ENCODE measurements around the gene ZEB2. TPM values are rescaled to one million over a fixed set of nuclear protein-coding genes. Genes with fewer than 3 reads are reported as not detected.

ZEB2 gene
- total and polyA plus RNA-seq, 5 donors from 2014 or later = 0.23 to 18.1 (median 0.41) TPM; not detected in 1

- no peak for ATAC-seq (ENCODE audit: low read depth in 2 of 2)
- Histone ChIP-seq H3K4me3 (ENCODE audit: low read depth, low read length) (no peak overlapping the region), H3K27ac (ENCODE audit: insufficient read depth, low read length, poor library complexity, severe bottlenecking) (no peak overlapping the region), H3K9me3 (ENCODE audit: control insufficient read depth in 2 of 2, low read length in 2 of 2) (no peaks in the 10 kb centered on the region), H3K4me1 (ENCODE audit: control insufficient read depth, insufficient read depth, low read length, poor library complexity, severe bottlenecking) (no peaks in the 10 kb centered on the region), H3K36me3 (ENCODE audit: control insufficient read depth, insufficient read depth, low read length) (no peaks in the 10 kb centered on the region), H3K27me3 (ENCODE audit: control insufficient read depth, insufficient read depth, low read length) (peaks cover 14% of the 10 kb centered on the region)
- Mint-ChIP-seq H3K27ac (no peak overlapping the region), H3K4me1 (no peaks in the 10 kb centered on the region), H3K27me3 (peaks cover 30% of the 10 kb centered on the region), H3K4me3 (no peak overlapping the region), H3K36me3 (no peaks in the 10 kb centered on the region), H3K9me3 (no peaks in the 10 kb centered on the region)
- DNase-seq = no peak
Measured at GRCh38 chr2:144504218-144504641, 15.7 kb downstream of the ZEB2 start.

DNA sequence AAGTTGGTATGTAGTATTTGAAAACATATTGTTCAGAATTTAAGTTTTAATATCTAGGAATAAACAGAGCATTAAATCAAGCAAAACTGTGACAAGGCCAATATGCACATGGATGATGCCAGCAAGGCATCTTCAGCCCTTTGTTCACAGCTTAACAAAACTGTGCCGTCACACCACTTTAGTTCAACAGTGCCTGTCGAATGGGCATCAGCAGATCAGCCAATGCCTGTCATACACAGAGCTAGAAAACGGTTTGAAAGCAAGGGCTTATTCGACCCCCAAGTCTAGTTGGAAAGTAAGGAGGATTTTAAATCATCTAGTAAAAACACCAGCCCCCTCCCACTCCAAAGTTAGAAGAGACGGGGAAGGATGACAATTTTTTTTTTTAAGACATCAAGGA lies 16.7 kb downstream of the ZEB2 start:
- no peak for DNase-seq
- Histone ChIP-seq H3K4me3 (ENCODE audit: low read depth, low read length) (no peak overlapping the region), H3K27ac (ENCODE audit: insufficient read depth, low read length, poor library complexity, severe bottlenecking) (no peak overlapping the region), H3K4me1 (ENCODE audit: control insufficient read depth, insufficient read depth, low read length, poor library complexity, severe bottlenecking) (no peaks in the 10 kb centered on the region), H3K9me3 (ENCODE audit: control insufficient read depth in 2 of 2, low read length in 2 of 2) (no peaks in the 10 kb centered on the region), H3K36me3 (ENCODE audit: control insufficient read depth, insufficient read depth, low read length) (no peaks in the 10 kb centered on the region), H3K27me3 (ENCODE audit: control insufficient read depth, insufficient read depth, low read length) (peaks cover 12% of the 10 kb centered on the region)
- H3K36me3 Mint-ChIP-seq = no peaks in the 10 kb centered on the region
- no peak for ATAC-seq (ENCODE audit: low read depth in 2 of 2)
- H3K27me3 Mint-ChIP-seq = peaks cover 25% of the 10 kb centered on the region
- H3K4me3 Mint-ChIP-seq = no peak overlapping the region
- H3K27ac Mint-ChIP-seq = no peak overlapping the region
- no peaks in the 10 kb centered on the region for H3K9me3 Mint-ChIP-seq
- no peaks in the 10 kb centered on the region for H3K4me1 Mint-ChIP-seq

- no peaks in the 10 kb centered on the region for H3K4me1 Mint-ChIP-seq
Measured at GRCh38 chr2:144502369-144502768, 17.6 kb downstream of the ZEB2 start.

GRCh38 chr2:144501627-144502026 lies 18.3 kb downstream of the ZEB2 start:
- H3K9me3 ChIP-seq (ENCODE audit: control insufficient read depth in 2 of 2, low read length in 2 of 2) = no peaks in the 10 kb centered on the region
- no peak overlapping the region for H3K27ac ChIP-seq (ENCODE audit: insufficient read depth, low read length, poor library complexity, severe bottlenecking)
- Mint-ChIP-seq H3K27ac (no peak overlapping the region), H3K4me3 (no peak overlapping the region), H3K4me1 (peaks cover 0 to 3% (median 0%) of the 10 kb centered on the region in 4 donors), H3K9me3 (no peaks in the 10 kb centered on the region), H3K36me3 (no peaks in the 10 kb centered on the region), H3K27me3 (peaks cover 20% of the 10 kb centered on the region)
- H3K36me3 ChIP-seq (ENCODE audit: control insufficient read depth, insufficient read depth, low read length) = no peaks in the 10 kb centered on the region
- H3K4me3 ChIP-seq (ENCODE audit: low read depth, low read length) = no peak overlapping the region
- H3K27me3 ChIP-seq (ENCODE audit: control insufficient read depth, insufficient read depth, low read length) = peaks cover 12% of the 10 kb centered on the region
- ATAC-seq (ENCODE audit: low read depth in 2 of 2) = no peak
- no peaks in the 10 kb centered on the region for H3K4me1 ChIP-seq (ENCODE audit: control insufficient read depth, insufficient read depth, low read length, poor library complexity, severe bottlenecking)
- no peak for DNase-seq

More at GRCh38 chr2:144502369-144502768, 17.6 kb downstream of the ZEB2 start:
- Histone ChIP-seq H3K4me3 (ENCODE audit: low read depth, low read length) (no peak overlapping the region), H3K4me1 (ENCODE audit: control insufficient read depth, insufficient read depth, low read length, poor library complexity, severe bottlenecking) (no peaks in the 10 kb centered on the region), H3K27ac (ENCODE audit: insufficient read depth, low read length, poor library complexity, severe bottlenecking) (no peak overlapping the region), H3K36me3 (ENCODE audit: control insufficient read depth, insufficient read depth, low read length) (no peaks in the 10 kb centered on the region), H3K27me3 (ENCODE audit: control insufficient read depth, insufficient read depth, low read length) (peaks cover 12% of the 10 kb centered on the region), H3K9me3 (ENCODE audit: control insufficient read depth in 2 of 2, low read length in 2 of 2) (no peaks in the 10 kb centered on the region)
- Mint-ChIP-seq H3K4me3 (no peak overlapping the region), H3K9me3 (no peaks in the 10 kb centered on the region), H3K27ac (no peak overlapping the region), H3K36me3 (no peaks in the 10 kb centered on the region), H3K27me3 (peaks cover 21% of the 10 kb centered on the region)
- DNase-seq = no peak
- ATAC-seq (ENCODE audit: low read depth in 2 of 2) = no peak

GRCh38 chr2:144501118-144501517 lies 18.8 kb downstream of the ZEB2 start:
- H3K27ac ChIP-seq (ENCODE audit: insufficient read depth, low read length, poor library complexity, severe bottlenecking) = no peak overlapping the region
- no peaks in the 10 kb centered on the region for H3K9me3 ChIP-seq (ENCODE audit: control insufficient read depth in 2 of 2, low read length in 2 of 2)
- H3K4me1 ChIP-seq (ENCODE audit: control insufficient read depth, insufficient read depth, low read length, poor library complexity, severe bottlenecking) = no peaks in the 10 kb centered on the region
- DNase-seq (no peak), ATAC-seq (ENCODE audit: low read depth in 2 of 2) (no peak)
- Mint-ChIP-seq H3K27ac (no peak overlapping the region), H3K9me3 (no peaks in the 10 kb centered on the region), H3K36me3 (no peaks in the 10 kb centered on the region), H3K4me3 (no peak overlapping the region), H3K27me3 (peaks cover 21% of the 10 kb centered on the region), H3K4me1 (peaks cover 0 to 3% (median 0%) of the 10 kb centered on the region in 4 donors)
- H3K4me3 ChIP-seq (ENCODE audit: low read depth, low read length) = no peak overlapping the region
- H3K36me3 ChIP-seq (ENCODE audit: control insufficient read depth, insufficient read depth, low read length) = no peaks in the 10 kb centered on the region
- peaks cover 8% of the 10 kb centered on the region for H3K27me3 ChIP-seq (ENCODE audit: control insufficient read depth, insufficient read depth, low read length)

- no peak overlapping the region for H3K4me3 Mint-ChIP-seq
- Histone ChIP-seq H3K36me3 (ENCODE audit: control insufficient read depth, insufficient read depth, low read length) (no peaks in the 10 kb centered on the region), H3K27ac (ENCODE audit: insufficient read depth, low read length, poor library complexity, severe bottlenecking) (no peak overlapping the region), H3K4me3 (ENCODE audit: low read depth, low read length) (no peak overlapping the region), H3K4me1 (ENCODE audit: control insufficient read depth, insufficient read depth, low read length, poor library complexity, severe bottlenecking) (no peaks in the 10 kb centered on the region), H3K9me3 (ENCODE audit: control insufficient read depth in 2 of 2, low read length in 2 of 2) (no peaks in the 10 kb centered on the region), H3K27me3 (ENCODE audit: control insufficient read depth, insufficient read depth, low read length) (peaks cover 4% of the 10 kb centered on the region)
- no peak overlapping the region for H3K27ac Mint-ChIP-seq
- ATAC-seq (ENCODE audit: low read depth in 2 of 2) (no peak), DNase-seq (no peak)
- peaks cover 21% of the 10 kb centered on the region for H3K27me3 Mint-ChIP-seq
- no peaks in the 10 kb centered on the region for H3K36me3 Mint-ChIP-seq
- no peaks in the 10 kb centered on the region for H3K9me3 Mint-ChIP-seq
- peaks cover 0 to 3% (median 0%) of the 10 kb centered on the region in 4 donors for H3K4me1 Mint-ChIP-seq
Measured at GRCh38 chr2:144500563-144500962, 19.4 kb downstream of the ZEB2 start.

GRCh38 chr2:144498277-144498676 lies 21.6 kb downstream of the ZEB2 start:
- H3K27me3 Mint-ChIP-seq = peaks cover 13% of the 10 kb centered on the region
- H3K27ac Mint-ChIP-seq = no peak overlapping the region
- peaks cover 1% of the 10 kb centered on the region for H3K27me3 ChIP-seq (ENCODE audit: control insufficient read depth, insufficient read depth, low read length)
- H3K4me3 Mint-ChIP-seq = no peak overlapping the region
- H3K9me3 ChIP-seq (ENCODE audit: control insufficient read depth in 2 of 2, low read length in 2 of 2) = no peaks in the 10 kb centered on the region
- no peak overlapping the region for H3K27ac ChIP-seq (ENCODE audit: insufficient read depth, low read length, poor library complexity, severe bottlenecking)
- no peaks in the 10 kb centered on the region for H3K36me3 Mint-ChIP-seq
- H3K4me3 ChIP-seq (ENCODE audit: low read depth, low read length) = no peak overlapping the region
- ATAC-seq (ENCODE audit: low read depth in 2 of 2) = no peak
- no peaks in the 10 kb centered on the region for H3K36me3 ChIP-seq (ENCODE audit: control insufficient read depth, insufficient read depth, low read length)
- no peak for DNase-seq
- no peaks in the 10 kb centered on the region for H3K9me3 Mint-ChIP-seq
- no peaks in the 10 kb centered on the region for H3K4me1 ChIP-seq (ENCODE audit: control insufficient read depth, insufficient read depth, low read length, poor library complexity, severe bottlenecking)
- peaks cover 0 to 3% (median 0%) of the 10 kb centered on the region in 4 donors for H3K4me1 Mint-ChIP-seq

DNA sequence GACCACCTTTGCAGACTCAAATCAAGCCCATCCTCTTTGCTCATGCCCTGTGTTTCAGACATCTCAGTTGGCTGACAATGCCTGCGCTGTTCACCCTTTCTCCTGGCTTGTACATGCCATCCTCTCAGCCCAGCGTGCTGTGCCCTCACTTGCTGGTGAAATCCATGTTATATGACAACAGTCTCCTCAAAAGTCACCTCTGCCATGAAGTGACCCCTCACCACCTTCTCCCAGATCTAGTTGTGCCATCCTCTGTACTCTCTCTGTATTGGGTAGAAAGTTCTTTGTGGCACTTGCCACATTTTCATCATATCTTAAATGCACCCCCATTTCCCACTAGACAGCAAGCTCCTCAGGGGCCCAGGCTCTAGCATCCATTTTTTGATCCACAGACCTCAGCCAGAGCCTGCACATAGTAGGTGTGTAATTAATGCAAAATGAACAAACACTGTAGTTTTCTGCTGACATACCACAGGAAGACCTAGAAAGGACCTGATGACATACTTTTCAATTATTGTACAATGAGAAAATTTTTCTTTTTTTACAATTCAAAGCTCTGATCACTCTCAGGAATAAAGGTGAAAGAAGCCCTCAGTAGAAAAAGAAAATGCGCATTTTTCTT lies 22.8 kb downstream of the ZEB2 start:
- DNase-seq (no peak), ATAC-seq (ENCODE audit: low read depth in 2 of 2) (no peak)
- Histone ChIP-seq H3K4me3 (ENCODE audit: low read depth, low read length) (no peak overlapping the region), H3K4me1 (ENCODE audit: control insufficient read depth, insufficient read depth, low read length, poor library complexity, severe bottlenecking) (no peaks in the 10 kb centered on the region), H3K36me3 (ENCODE audit: control insufficient read depth, insufficient read depth, low read length) (no peaks in the 10 kb centered on the region), H3K27me3 (ENCODE audit: control insufficient read depth, insufficient read depth, low read length) (no peaks in the 10 kb centered on the region), H3K9me3 (ENCODE audit: control insufficient read depth in 2 of 2, low read length in 2 of 2) (no peaks in the 10 kb centered on the region), H3K27ac (ENCODE audit: insufficient read depth, low read length, poor library complexity, severe bottlenecking) (no peak overlapping the region)
- Mint-ChIP-seq H3K27me3 (peaks cover 13% of the 10 kb centered on the region), H3K4me3 (no peak overlapping the region), H3K4me1 (peaks cover 0 to 3% (median 0%) of the 10 kb centered on the region in 4 donors), H3K36me3 (no peaks in the 10 kb centered on the region), H3K9me3 (no peaks in the 10 kb centered on the region), H3K27ac (no peak overlapping the region)
